HepG2 (cell line): ENCODE measurements around the gene CCDC174. TPM values are rescaled to one million over a fixed set of nuclear protein-coding genes. Genes with fewer than 3 reads are reported as not detected.
A peak's percentile ranks its signal among the peaks of the same experiment; 100 is the strongest.

Experiments
- FOXC1 ChIP-seq: sonication (generic); formaldehyde crosslinking; IDR thresholded peaks from 2 replicates; pipeline ENCODE4 v1.8.0; 2022; ENCODE audit warnings: mild to moderate bottlenecking, missing genetic modification reagents, borderline replicate concordance
- HMGA1 ChIP-seq: sonication (generic); formaldehyde crosslinking; conservative IDR thresholded peaks from 2 replicates; pipeline ENCODE4 v1.4.0; 2020; ENCODE audit warnings: missing genetic modification reagents
- KDM6A ChIP-seq: IDR thresholded peaks from 2 replicates; pipeline ENCODE4 v1.6.1; 2016; ENCODE audit warnings: low read depth
- LCORL ChIP-seq, 2 experiments: fragments of 450-650 bp in 1 of 2; sonication (generic) in 1 of 2; formaldehyde crosslinking in 1 of 2; IDR thresholded peaks; 2 replicates each; pipeline versions ENCODE4 v1.5.0 to v1.6.1; 2017 to 2020; ENCODE audit warnings: antibody characterized with exemption in 1 of 2, missing genetic modification reagents in 1 of 2
- MEIS1 ChIP-seq: sonication (generic); formaldehyde crosslinking; IDR thresholded peaks from 2 replicates; pipeline ENCODE4 v1.9.0; 2021; ENCODE audit warnings: mild to moderate bottlenecking, missing genetic modification reagents, moderate library complexity, borderline replicate concordance
- SAFB2 ChIP-seq: sonication (generic); formaldehyde crosslinking; IDR thresholded peaks from 2 replicates; pipeline ENCODE4 v1.5.1; 2020; ENCODE audit warnings: missing genetic modification reagents, low read depth, mild to moderate bottlenecking, borderline replicate concordance
- SIN3B ChIP-seq: fragments of 150-350 bp; IDR thresholded peaks from 2 replicates; pipeline ENCODE4 v1.6.1; 2014; ENCODE audit warnings: low read length
- SMARCC2 ChIP-seq: fragments of 450-650 bp; IDR thresholded peaks from 2 replicates; pipeline ENCODE4 v1.6.1; 2017; ENCODE audit warnings: antibody characterized with exemption, mild to moderate bottlenecking
- SP4 ChIP-seq: sonication (generic); formaldehyde crosslinking; IDR thresholded peaks from 2 replicates; pipeline ENCODE4 v1.8.1; 2023; ENCODE audit warnings: mild to moderate bottlenecking, missing genetic modification reagents
- TBX2 ChIP-seq: sonication (generic); formaldehyde crosslinking; IDR thresholded peaks from 2 replicates; pipeline ENCODE4 v1.5.0; 2020; ENCODE audit warnings: missing genetic modification reagents, mild to moderate bottlenecking, borderline replicate concordance
- ZBTB20 ChIP-seq: sonication (generic); formaldehyde crosslinking; IDR thresholded peaks from 2 replicates; pipeline ENCODE4 v1.8.1; 2023; ENCODE audit warnings: missing genetic modification reagents, low read depth, mild to moderate bottlenecking, borderline replicate concordance
- ZNF10 ChIP-seq: sonication (generic); formaldehyde crosslinking; IDR thresholded peaks from 2 replicates; pipeline ENCODE4 v1.4.0; 2020; ENCODE audit warnings: mild to moderate bottlenecking, low read depth, missing genetic modification reagents, borderline replicate concordance
- ZNF382 ChIP-seq: sonication (generic); formaldehyde crosslinking; IDR thresholded peaks from 2 replicates; pipeline ENCODE4 v1.5.0; 2020; ENCODE audit warnings: missing genetic modification reagents, mild to moderate bottlenecking, borderline replicate concordance
- ZNF460 ChIP-seq: sonication (generic); formaldehyde crosslinking; IDR thresholded peaks from 2 replicates; pipeline ENCODE4 v1.5.1; 2020; ENCODE audit warnings: missing genetic modification reagents, mild to moderate bottlenecking, borderline replicate concordance
- ZNF614 ChIP-seq: IDR thresholded peaks from 2 replicates; pipeline ENCODE4 v1.6.1; 2018; ENCODE audit warnings: missing biosample characterization, missing genetic modification reagents, inconsistent platforms, borderline replicate concordance
- ZNF615 ChIP-seq: sonication (generic); formaldehyde crosslinking; IDR thresholded peaks from 2 replicates; pipeline ENCODE4 v1.5.0; 2020; ENCODE audit warnings: mild to moderate bottlenecking, missing genetic modification reagents, borderline replicate concordance
- ZNF670 ChIP-seq: sonication (generic); formaldehyde crosslinking; IDR thresholded peaks from 2 replicates; pipeline ENCODE4 v1.8.0; 2022; ENCODE audit warnings: mild to moderate bottlenecking, missing genetic modification reagents, borderline replicate concordance
- ZNF674 ChIP-seq: sonication (generic); formaldehyde crosslinking; IDR thresholded peaks from 2 replicates; pipeline ENCODE4 v1.5.0; 2020; ENCODE audit warnings: low read depth, mild to moderate bottlenecking, missing genetic modification reagents
- ZSCAN22 ChIP-seq: sonication (generic); formaldehyde crosslinking; IDR thresholded peaks from 2 replicates; pipeline ENCODE4 v1.4.0; 2020; ENCODE audit warnings: mild to moderate bottlenecking, missing genetic modification reagents
- polyA plus RNA-seq, 8 experiments: library from polyadenylated mRNA; depleted of rRNA in 3 of 8; stranded (reverse) in 7 of 8; unstranded in 1 of 8; fragments of >200 nt; fragmentation: Illumina TruSeq in 4 of 8; extraction: Trizol in 4 of 8; gene quantifications; 2 replicates each; pipeline versions ENCODE4 v1.2.1 to v1.2.3, GENCODE V29; 2011 to 2016; ENCODE audit warnings: low read depth in 4 of 8, missing spikeins in 1 of 8, mixed read lengths in 1 of 8; ENCODE audit not compliant: insufficient read depth in 1 of 8
- total RNA-seq, 5 experiments: library from RNA; depleted of rRNA; stranded (reverse); fragments of >200 nt; fragmentation: Illumina TruSeq; extraction: Trizol; gene quantifications; 2 replicates each; pipeline ENCODE4 v1.2.3, GENCODE V29; 2016; ENCODE audit warnings: low read depth in 1 of 5
- TF ChIP-seq, protein P1 (sequence below): sonication (generic); formaldehyde crosslinking; IDR thresholded peaks from 2 replicates; pipeline ENCODE4 v1.4.0; 2020; ENCODE audit warnings: missing genetic modification reagents
- TF ChIP-seq, protein P2 (sequence below): sonication (generic); formaldehyde crosslinking; IDR thresholded peaks from 2 replicates; pipeline ENCODE4 v1.9.0; 2021; ENCODE audit warnings: missing genetic modification reagents, borderline replicate concordance

CCDC174 gene
- total and polyA plus RNA-seq, 2 of the 13 experiments (the other 11 are each of a cell fraction or from before 2014, with no cell fraction given): 5.4 to 11.0 TPM

DNA sequence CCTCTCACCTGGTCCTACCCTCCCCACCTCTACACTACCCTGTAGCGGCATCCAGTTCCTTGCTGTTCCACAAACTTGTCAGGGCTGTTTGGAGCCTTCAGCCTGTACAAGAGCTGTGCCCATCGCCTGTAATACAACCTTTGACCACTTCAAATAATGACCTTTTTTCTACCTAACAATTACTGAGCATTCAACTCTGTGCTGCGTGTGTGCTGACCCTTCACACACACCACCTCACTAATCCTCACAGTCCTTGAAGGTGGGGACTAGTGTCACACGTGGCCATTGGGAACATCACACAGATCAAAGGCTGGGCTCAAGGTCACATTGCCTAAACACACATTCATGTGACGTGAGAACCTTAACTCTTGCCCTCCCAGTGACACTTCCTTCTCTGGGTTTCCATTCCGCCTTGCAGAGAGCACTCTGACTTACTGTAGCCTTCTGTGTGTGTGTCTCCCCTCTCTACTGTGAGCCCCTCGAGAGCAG lies 26.5 kb downstream of the CCDC174 start (continued):
- no peak; the same call in 1 of the 2 replicates for TF ChIP-seq SAFB2 (CRISPR knock-in tag)
- TF ChIP-seq, protein P1, sequence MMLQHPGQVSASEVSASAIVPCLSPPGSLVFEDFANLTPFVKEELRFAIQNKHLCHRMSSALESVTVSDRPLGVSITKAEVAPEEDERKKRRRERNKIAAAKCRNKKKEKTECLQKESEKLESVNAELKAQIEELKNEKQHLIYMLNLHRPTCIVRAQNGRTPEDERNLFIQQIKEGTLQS: peak; percentile 76
- TF ChIP-seq SIN3B: no peak
- TF ChIP-seq ZNF382 (CRISPR knock-in tag): no peak
- TF ChIP-seq ZBTB20 (CRISPR knock-in tag): peak; percentile 74; the same call in 1 of the 2 replicates
- no peak for TF ChIP-seq ZNF615 (CRISPR knock-in tag)
- peak; percentile 15; the same call in 1 of the 2 replicates for TF ChIP-seq ZNF460
- peak; percentile 85; the same call in 1 of the 2 replicates for TF ChIP-seq FOXC1 (CRISPR knock-in tag)
- TF ChIP-seq, protein P2, sequence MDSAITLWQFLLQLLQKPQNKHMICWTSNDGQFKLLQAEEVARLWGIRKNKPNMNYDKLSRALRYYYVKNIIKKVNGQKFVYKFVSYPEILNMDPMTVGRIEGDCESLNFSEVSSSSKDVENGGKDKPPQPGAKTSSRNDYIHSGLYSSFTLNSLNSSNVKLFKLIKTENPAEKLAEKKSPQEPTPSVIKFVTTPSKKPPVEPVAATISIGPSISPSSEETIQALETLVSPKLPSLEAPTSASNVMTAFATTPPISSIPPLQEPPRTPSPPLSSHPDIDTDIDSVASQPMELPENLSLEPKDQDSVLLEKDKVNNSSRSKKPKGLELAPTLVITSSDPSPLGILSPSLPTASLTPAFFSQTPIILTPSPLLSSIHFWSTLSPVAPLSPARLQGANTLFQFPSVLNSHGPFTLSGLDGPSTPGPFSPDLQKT (CRISPR knock-in tag): no peak
- no peak for TF ChIP-seq SMARCC2
- TF ChIP-seq TBX2 (CRISPR knock-in tag): peak; percentile 99
- peak; percentile 89 for TF ChIP-seq KDM6A (CRISPR knock-in tag)
- TF ChIP-seq ZNF10 (CRISPR knock-in tag): no peak
- no peak for TF ChIP-seq ZSCAN22
- TF ChIP-seq ZNF670 (CRISPR knock-in tag): no peak
- no peak for TF ChIP-seq HMGA1 (CRISPR knock-in tag)
- TF ChIP-seq MEIS1 (CRISPR knock-in tag): peak; percentile 55; the same call in 1 of the 2 replicates
- peak; percentile 64; the same call in 1 of the 2 replicates for TF ChIP-seq SP4 (CRISPR knock-in tag)
- TF ChIP-seq ZNF674 (CRISPR knock-in tag): no peak
- peak; percentile 84; the same call in 1 of the 2 replicates for TF ChIP-seq ZNF614
- TF ChIP-seq LCORL (IDR thresholded peaks at IDR 0.05): no peak
- TF ChIP-seq LCORL (CRISPR knock-in tag; IDR thresholded peaks at IDR 0.05): peak; percentile 94
